DOHH2 (cell line): ENCODE results near the gene SSBP2.

Source experiments
- H3F3A ChIP-seq: fragments of 200-600 bp; sonication (generic), shearing (Covaris generic); 2 replicates; pipeline ENCODE4 v1.6.0; 2016; ENCODE audit warnings: antibody characterized with exemption, mild to moderate bottlenecking; ENCODE audit not compliant: control insufficient read depth, insufficient read depth
- H3K27ac ChIP-seq: fragments of 200-600 bp; sonication (generic); 2 replicates; pipeline ENCODE4 v1.5.1; 2014; ENCODE audit warnings: low read depth, mild to moderate bottlenecking, low read length, moderate library complexity
- H3K27me3 ChIP-seq: fragments of 200-600 bp; sonication (generic); 2 replicates; pipeline ENCODE4 v1.6.1; 2014; ENCODE audit warnings: mild to moderate bottlenecking, low read length, mixed read lengths; ENCODE audit not compliant: control insufficient read depth
- H3K36me3 ChIP-seq: fragments of 200-600 bp; sonication (generic); 2 replicates; pipeline ENCODE4 v1.6.1; 2014; ENCODE audit warnings: mild to moderate bottlenecking, low read length, moderate library complexity, mixed read lengths; ENCODE audit not compliant: control insufficient read depth
- H3K4me1 ChIP-seq: fragments of 200-600 bp; sonication (generic); 2 replicates; pipeline ENCODE4 v1.6.1; 2014; ENCODE audit warnings: mild to moderate bottlenecking, low read length, mixed read lengths; ENCODE audit not compliant: control insufficient read depth
- H3K4me2 ChIP-seq: fragments of 200-600 bp; sonication (generic); 2 replicates; pipeline ENCODE4 v1.6.0; 2014; ENCODE audit warnings: mild to moderate bottlenecking, low read length, moderate library complexity
- H3K4me3 ChIP-seq: fragments of 200-600 bp; sonication (generic); 2 replicates; pipeline ENCODE4 v1.5.1; 2014; ENCODE audit warnings: mild to moderate bottlenecking, low read length, mixed read lengths
- H3K79me2 ChIP-seq: fragments of 200-600 bp; sonication (generic); 2 replicates; pipeline ENCODE4 v1.6.1; 2014; ENCODE audit warnings: mild to moderate bottlenecking, low read length, mixed read lengths; ENCODE audit not compliant: control insufficient read depth
- H3K9me2 ChIP-seq: fragments of 200-600 bp; sonication (generic); replicated peaks from 2 replicates; pipeline ENCODE4 v1.6.1; 2014; ENCODE audit warnings: mild to moderate bottlenecking, low read length, mixed read lengths; ENCODE audit not compliant: control insufficient read depth
- H3K9me3 ChIP-seq: fragments of 200-600 bp; sonication (generic); 2 replicates; pipeline ENCODE4 v1.6.1; 2014; ENCODE audit warnings: antibody characterized with exemption, low read length, mixed read lengths; ENCODE audit not compliant: control insufficient read depth, insufficient read depth
- H4K20me1 ChIP-seq: fragments of 200-600 bp; sonication (generic); 2 replicates; pipeline ENCODE4 v1.6.0; 2014; ENCODE audit warnings: low read depth, mild to moderate bottlenecking, antibody characterized with exemption, low read length, moderate library complexity; ENCODE audit not compliant: control insufficient read depth, insufficient read depth
- EZH2phosphoT487 ChIP-seq: fragments of 200-600 bp; sonication (generic); IDR thresholded peaks from 2 replicates; pipeline ENCODE4 v1.6.1; 2017; ENCODE audit warnings: borderline replicate concordance, mild to moderate bottlenecking, antibody characterized with exemption, low read length, moderate library complexity, mixed read lengths
- TF ChIP-seq, protein P1 (sequence below): fragments of 200-600 bp; sonication (generic); IDR thresholded peaks from one replicate; pipeline ENCODE4 v1.5.1; 2014; ENCODE audit warnings: antibody characterized with exemption, mild to moderate bottlenecking, low read depth, low read length; ENCODE audit not compliant: poor library complexity, severe bottlenecking

The SSBP2 gene

GRCh38 chr5:81751836-81752643 lies 1.1 kb upstream of the SSBP2 start:
- H3K27ac ChIP-seq = peak overlapping the region; percentile 86
- peaks cover 18% of the 10 kb centered on the region for H4K20me1 ChIP-seq
- peaks cover 40% of the 10 kb centered on the region for H3K4me1 ChIP-seq
- H3K36me3 ChIP-seq = peaks cover 24% of the 10 kb centered on the region
- no peaks in the 10 kb centered on the region for H3K9me3 ChIP-seq
- H3K79me2 ChIP-seq = peaks cover 35% of the 10 kb centered on the region
- TF ChIP-seq EZH2phosphoT487 = no peak
- TF ChIP-seq, protein P1, sequence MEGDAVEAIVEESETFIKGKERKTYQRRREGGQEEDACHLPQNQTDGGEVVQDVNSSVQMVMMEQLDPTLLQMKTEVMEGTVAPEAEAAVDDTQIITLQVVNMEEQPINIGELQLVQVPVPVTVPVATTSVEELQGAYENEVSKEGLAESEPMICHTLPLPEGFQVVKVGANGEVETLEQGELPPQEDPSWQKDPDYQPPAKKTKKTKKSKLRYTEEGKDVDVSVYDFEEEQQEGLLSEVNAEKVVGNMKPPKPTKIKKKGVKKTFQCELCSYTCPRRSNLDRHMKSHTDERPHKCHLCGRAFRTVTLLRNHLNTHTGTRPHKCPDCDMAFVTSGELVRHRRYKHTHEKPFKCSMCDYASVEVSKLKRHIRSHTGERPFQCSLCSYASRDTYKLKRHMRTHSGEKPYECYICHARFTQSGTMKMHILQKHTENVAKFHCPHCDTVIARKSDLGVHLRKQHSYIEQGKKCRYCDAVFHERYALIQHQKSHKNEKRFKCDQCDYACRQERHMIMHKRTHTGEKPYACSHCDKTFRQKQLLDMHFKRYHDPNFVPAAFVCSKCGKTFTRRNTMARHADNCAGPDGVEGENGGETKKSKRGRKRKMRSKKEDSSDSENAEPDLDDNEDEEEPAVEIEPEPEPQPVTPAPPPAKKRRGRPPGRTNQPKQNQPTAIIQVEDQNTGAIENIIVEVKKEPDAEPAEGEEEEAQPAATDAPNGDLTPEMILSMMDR = no peak
- H3K4me2 ChIP-seq = peak overlapping the region; percentile 92
- peaks cover 5% of the 10 kb centered on the region; the same call in 1 of the 2 replicates for H3F3A ChIP-seq
- H3K9me2 ChIP-seq = no peaks in the 10 kb centered on the region
- no peaks in the 10 kb centered on the region for H3K27me3 ChIP-seq
- H3K4me3 ChIP-seq = peak overlapping the region; percentile 79

- Histone ChIP-seq H3K36me3 (peaks cover 38% of the 10 kb centered on the region), H3K9me3 (no peaks in the 10 kb centered on the region), H3K4me1 (peaks cover 54% of the 10 kb centered on the region), H3K4me3 (peak overlapping the region; percentile 85), H3F3A (peaks cover 5% of the 10 kb centered on the region; the same call in 1 of the 2 replicates), H3K4me2 (peak overlapping the region; percentile 58), H3K27ac (peak overlapping the region; percentile 86), H4K20me1 (peaks cover 20% of the 10 kb centered on the region), H3K9me2 (no peaks in the 10 kb centered on the region), H3K79me2 (peaks cover 50% of the 10 kb centered on the region), H3K27me3 (no peaks in the 10 kb centered on the region)
- TF ChIP-seq EZH2phosphoT487 = no peak
- TF ChIP-seq, protein P1 = no peak
Observed at GRCh38 chr5:81750308-81751008, 439 bp downstream of the SSBP2 start.

DNA sequence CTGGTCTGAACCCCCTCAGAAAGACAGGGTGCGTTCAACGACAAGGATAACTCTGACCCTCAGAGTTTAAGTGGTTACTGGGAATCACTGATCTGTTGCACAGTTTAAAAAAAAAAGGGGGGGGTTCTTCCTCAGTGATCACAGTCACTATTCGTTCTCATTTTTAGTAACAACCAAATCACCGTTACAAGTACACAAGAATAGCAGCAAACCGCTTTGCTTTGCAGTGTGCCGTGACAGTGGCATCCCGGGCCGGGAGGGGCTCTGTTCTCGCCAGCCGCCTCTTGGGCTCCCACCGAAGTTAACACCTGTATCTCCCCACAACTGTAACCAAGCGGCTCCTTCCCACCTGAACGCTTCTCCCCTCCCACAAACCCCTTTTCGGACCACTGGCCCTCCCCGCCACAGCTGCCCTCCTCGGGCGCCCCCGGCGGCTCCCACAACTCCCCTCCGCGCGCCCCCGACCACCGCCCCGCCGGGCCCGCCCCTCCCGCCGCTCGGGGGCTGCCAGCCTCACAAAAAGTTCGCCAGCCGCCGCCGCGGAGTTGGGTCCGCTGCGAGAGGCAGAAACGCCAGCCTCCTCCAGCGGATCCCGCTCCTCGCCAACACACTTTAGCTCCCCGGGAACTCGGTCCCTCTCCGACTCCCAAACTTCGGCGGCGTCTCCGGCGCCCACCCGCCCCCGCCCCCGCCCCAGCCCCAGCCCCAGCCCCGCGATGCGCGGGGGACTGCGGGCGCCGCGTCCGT lies 1.2 kb downstream of the SSBP2 start:
- peak overlapping the region; percentile 84 for H3K27ac ChIP-seq

More for the DNA sequence above, 1.2 kb downstream of the SSBP2 start:
- no peaks in the 10 kb centered on the region for H3K27me3 ChIP-seq
- H3K4me2 ChIP-seq = peak overlapping the region; percentile 76
- peaks cover 5% of the 10 kb centered on the region; the same call in 1 of the 2 replicates for H3F3A ChIP-seq
- no peaks in the 10 kb centered on the region for H3K9me2 ChIP-seq
- H3K79me2 ChIP-seq = peaks cover 58% of the 10 kb centered on the region
- H3K9me3 ChIP-seq = no peaks in the 10 kb centered on the region
- peak overlapping the region; percentile 73 for H3K4me3 ChIP-seq
- TF ChIP-seq, protein P1 = peak; percentile 12
- TF ChIP-seq EZH2phosphoT487 = no peak
- peaks cover 20% of the 10 kb centered on the region for H4K20me1 ChIP-seq
- H3K4me1 ChIP-seq = peaks cover 59% of the 10 kb centered on the region
- peaks cover 42% of the 10 kb centered on the region for H3K36me3 ChIP-seq
